ENCODE data around the gene USP12.
"Not testable (repeated sequence)": the region's sequence is repeated elsewhere in the genome, so short reads cannot be mapped to it uniquely, and the experiment has no call there.

The USP12 gene

GRCh38 chr13:27073186-27073585 is 98.4 kb downstream of the USP12 start:
- no peak for DNase-seq (ENCODE audit: low spot score)

DNA sequence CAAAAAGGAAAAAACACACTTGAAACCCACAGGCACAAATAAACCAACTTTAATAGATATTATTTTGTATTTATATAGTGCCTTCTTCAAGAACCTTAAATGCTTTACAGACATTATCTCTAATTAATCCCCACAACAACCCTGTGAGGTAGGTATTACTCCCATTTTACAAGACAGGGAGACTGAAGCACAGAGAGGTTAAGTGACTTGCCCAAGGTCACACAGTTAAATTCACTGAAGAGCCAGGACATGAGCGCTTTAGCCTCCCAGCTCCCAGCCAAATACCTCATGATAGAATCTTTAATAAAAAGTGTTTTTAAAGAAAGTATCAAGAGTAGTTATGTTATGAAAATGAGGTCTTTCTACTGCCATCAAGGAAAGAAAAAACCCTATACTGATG is 105.5 kb downstream of the USP12 start:
- not testable (repeated sequence) for DNase-seq (ENCODE audit: low spot score)

DNA sequence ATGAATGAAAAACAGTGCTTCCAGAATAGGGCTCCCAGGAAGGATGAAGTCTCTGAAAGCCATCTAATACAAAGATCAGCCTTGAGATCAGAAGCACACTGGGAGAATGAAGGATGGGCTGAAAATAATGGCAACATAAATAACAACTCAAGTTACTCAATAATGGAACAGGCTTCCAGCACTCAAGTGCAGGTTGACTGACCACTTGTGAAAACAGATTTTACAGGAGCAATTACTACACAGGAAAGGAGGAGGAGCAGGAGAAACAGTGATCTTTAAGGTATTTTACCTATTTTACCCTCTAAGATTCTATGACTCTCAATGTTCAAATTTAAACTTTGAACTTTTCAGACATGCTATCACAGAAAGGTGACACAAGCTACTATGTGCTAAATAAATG is 106.0 kb downstream of the USP12 start:
- DNase-seq (ENCODE audit: low spot score), result no peak

DNA sequence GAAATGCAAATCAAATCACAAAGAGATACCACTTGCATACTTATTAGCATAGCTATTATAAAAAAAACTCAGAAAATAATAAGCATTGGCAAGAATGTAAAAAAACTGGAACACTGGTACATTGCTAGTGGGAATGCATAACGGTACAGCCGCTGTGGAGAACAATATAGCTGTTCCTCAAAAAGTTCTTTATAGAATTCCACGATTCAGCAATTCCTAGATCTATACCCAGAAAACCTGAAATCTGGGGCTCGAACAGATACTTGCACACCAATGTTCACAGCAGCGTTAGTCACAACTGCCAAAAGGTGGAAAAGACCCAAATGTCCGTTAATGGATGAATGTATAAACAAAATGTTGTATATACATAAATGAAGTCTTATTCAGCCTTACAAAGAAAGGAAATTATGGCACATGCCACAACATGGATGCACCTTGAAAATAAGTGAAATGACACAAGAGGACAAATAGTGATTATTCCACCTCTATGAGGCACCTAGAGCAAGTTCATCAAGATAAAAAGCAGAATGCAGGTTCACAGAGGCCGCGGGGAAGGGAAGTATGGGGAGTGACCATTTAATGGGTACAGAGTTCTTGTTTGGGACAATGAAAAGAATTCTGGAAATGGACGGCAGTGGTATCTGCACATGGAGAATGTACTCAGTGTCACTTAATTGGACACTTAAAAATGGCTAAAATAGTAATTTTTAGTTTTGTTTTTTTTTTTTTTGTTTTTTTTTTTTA is 107.2 kb downstream of the USP12 start:
- no peak for DNase-seq (ENCODE audit: low spot score)

DNA sequence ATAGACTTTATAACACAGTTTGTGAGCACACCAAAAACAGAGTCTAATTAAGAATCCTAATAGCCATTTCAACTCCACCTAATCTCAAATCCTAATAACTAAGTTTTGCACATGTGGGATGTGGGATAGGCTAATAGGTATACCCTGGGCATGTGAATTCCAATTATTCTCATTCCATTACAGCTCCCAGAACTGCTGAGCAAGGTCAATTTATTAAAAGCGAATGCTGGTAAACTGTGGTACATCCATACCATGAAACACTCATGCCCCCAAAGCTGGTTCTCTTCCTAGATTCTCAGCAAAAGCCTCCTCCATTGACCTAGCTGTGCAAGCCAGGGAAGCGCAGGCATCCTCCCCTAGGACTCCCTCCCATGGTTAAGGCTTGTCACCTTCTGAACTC is 113.8 kb downstream of the USP12 start:
- DNase-seq (ENCODE audit: low spot score), result no peak

- DNase-seq (ENCODE audit: low spot score), result peak; percentile 50
These were observed 116.1 kb downstream of the USP12 start for GRCh38 chr13:27055526-27055925.

- DNase-seq (ENCODE audit: low spot score), result no peak
These were observed 116.9 kb downstream of the USP12 start for GRCh38 chr13:27054760-27055159.

GRCh38 chr13:27053902-27054595 is 117.6 kb downstream of the USP12 start:
- DNase-seq (ENCODE audit: low spot score), result peak; percentile 55

GRCh38 chr13:27053210-27053884 is 118.3 kb downstream of the USP12 start:
- DNase-seq (ENCODE audit: low spot score), result no peak

GRCh38 chr13:27052551-27053208 is 118.9 kb downstream of the USP12 start:
- no peak for DNase-seq (ENCODE audit: low spot score)

GRCh38 chr13:27047081-27047480 is 124.5 kb downstream of the USP12 start:
- no peak for DNase-seq (ENCODE audit: low spot score)

GRCh38 chr13:27044837-27045570 is 126.6 kb downstream of the USP12 start:
- no peak for DNase-seq (ENCODE audit: low spot score)

DNA sequence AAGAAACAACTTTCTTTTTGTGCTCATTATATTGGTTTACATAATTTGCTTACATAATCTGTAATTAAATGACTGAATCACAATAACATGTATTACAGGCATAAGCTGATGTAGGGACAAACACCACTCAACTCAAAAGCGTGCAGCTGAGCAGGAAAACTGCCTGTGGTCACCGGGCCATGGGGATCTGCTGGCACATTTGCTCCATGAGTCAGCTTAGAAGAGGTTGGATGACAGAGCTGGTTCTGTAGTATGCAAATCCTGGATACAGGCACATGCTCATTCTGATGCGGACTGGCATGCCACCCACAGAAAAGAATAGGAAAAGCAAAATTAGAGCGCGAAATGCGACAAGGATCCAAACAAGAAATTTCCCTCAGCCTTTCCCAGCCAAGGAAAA is 128.6 kb downstream of the USP12 start:
- DNase-seq (ENCODE audit: low spot score), result peak; percentile 93

- no peak for DNase-seq (ENCODE audit: low spot score)
These were observed 130.3 kb downstream of the USP12 start for GRCh38 chr13:27041341-27041740.

DNA sequence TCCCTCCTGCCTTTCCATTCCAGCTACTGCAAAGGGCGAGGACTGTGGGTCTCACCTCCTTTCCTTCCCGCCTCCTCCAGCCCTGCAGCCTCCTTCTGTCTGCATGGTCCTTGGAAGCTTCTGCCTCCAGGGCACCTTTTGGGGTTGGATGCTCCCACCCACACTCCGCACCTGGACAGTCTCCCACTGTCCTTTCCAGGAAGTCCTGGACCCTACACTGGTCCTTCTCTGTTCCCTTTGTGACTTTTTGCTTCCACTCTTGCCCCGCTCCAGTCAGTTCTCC is 130.8 kb downstream of the USP12 start:
- no peak for DNase-seq (ENCODE audit: low spot score)

GRCh38 chr13:27039171-27039701 is 132.4 kb downstream of the USP12 start:
- DNase-seq (ENCODE audit: low spot score), result no peak

GRCh38 chr13:27038323-27038722 is 133.3 kb downstream of the USP12 start:
- peak; percentile 58 for DNase-seq (ENCODE audit: low spot score)

- no peak for DNase-seq (ENCODE audit: low spot score)
These were observed 134.0 kb downstream of the USP12 start for GRCh38 chr13:27037571-27037970.

DNA sequence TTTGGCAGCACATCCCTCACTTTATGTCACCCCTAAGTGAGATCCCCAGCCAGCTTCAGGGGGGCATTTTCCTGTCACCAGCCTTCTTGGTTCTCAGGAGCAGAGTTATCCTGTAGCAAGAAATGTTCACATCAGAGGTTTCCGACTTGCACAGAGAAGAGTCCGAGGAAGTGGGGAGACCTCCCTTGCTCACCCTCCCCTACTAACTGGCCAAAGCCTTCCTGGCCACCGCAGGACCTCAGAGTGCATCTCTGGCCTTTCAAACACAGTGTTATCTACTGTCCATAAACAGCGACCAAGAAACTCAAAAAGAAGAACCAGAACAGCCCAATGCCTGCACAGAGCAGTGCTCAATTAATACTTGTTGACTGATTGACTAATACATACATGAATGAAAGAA is 134.4 kb downstream of the USP12 start:
- DNase-seq (ENCODE audit: low spot score), result no peak

- DNase-seq (ENCODE audit: low spot score), result peak; percentile 75
These were observed 135.2 kb downstream of the USP12 start for GRCh38 chr13:27036236-27036981.

GRCh38 chr13:27035892-27036235 is 135.7 kb downstream of the USP12 start:
- DNase-seq (ENCODE audit: low spot score), result peak; percentile 87
